HG03460 (cell line): ENCODE measurements around the gene KCNJ1.

Experiments
- ATAC-seq: cut with Tn5 transposase; IDR thresholded peaks from one replicate; pipeline ENCODE4 v1.9.1; 2021; ENCODE audit not compliant: unreplicated experiment

KCNJ1 gene

DNA sequence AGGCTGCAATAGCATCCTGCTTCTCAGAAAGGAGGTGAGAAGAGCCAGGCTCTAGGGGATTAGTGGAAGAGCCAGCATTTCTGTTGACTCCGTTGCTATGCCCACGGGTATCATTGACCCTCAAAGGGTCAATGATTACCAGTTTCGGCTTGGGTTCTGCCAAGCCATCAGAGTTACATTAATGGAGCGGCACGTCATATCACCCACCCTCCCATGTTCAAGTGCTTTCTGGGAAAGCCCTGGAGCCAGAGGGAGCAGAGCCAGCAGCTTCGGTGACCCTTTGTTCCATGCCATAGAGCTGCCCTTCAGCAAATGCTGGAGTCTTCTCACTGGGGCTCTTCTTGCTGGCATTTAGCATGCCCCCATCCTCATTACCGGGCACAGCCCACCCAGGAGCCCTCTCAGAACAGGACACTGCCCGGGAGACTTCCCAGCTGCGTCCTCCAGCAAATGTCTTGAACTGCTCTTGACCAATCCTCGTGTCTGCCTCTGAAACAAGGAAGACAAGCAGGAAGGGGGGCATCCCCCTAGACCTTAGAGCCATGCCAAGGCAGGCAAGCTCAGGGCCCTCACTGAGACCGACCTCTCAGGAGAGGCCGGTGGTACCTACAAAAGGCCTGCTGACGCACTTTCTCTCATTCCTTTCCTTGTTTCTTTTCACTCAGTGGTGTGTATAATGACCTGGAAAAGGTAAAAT is 14.6 kb downstream of the KCNJ1 start:
- no peak for ATAC-seq

DNA sequence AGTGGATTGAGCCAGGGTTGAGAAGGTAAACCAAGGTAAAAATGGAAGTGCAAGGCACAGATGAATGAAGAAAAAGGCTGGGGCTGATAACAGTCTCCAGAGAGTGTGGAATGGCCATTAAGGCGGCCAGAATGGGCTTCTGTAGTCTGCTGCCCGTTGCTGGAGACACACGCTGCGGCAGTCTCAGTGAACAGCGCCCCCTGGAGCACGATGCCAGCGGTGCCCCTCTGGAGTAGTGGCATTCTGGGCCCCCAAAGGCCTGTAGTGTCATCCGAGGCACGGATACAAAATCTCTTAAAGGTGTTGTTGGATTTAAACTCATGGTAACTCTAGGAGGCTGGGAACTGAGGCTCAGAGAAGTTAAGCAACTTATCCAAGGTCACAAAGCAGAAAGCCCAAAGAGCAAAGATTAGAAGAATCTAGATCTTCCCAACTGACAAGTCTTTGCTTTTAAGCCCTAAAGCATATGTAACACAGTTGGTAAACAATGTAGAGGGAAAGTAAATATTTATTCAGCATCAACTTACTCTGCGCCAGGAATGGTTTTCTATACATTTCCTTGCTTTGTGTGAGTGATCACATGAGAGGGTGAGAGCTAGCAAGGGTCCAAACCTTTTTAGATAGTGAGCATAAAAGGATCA is 18.2 kb downstream of the KCNJ1 start:
- peak; percentile 88 for ATAC-seq

DNA sequence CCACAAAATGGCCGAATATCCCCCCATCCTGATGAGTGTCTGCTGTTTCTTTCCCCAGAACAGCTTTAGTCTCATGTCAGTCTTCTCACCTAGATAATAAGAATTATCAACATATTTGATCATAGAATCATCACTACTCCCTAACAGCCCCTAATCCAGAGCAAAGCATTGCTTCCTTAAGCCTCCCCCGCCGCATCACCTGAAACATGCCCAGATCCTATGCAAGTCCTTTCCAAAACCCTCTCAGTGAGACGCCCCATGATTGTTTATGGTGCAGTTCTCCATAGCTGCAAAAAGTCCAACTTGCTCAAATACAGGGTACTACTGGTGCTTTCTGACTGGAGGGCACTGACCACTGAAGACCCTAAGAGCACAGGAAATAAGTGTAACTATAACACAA is 20.1 kb downstream of the KCNJ1 start:
- ATAC-seq, result no peak

DNA sequence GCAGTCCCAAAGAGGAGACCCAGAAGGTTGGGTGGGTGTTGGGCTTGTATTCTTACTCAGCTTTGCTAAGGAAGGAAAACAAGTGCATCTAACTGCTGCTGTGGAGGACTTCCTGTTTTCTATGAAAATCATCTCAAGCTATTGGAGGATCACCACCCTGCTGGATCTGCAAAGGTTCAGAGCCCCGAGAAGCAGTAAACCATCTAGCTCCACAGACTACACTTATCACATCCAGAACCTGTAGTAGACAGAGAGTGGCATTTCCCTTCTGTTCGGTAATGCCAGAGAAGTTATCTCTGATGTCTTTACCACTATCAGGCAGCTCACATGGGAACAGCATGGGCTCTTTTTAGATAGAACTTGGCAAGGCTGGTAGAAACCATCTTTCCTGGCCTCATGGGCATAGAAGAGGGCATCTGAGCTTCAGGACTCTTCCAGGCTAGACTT is 21.7 kb downstream of the KCNJ1 start:
- no peak for ATAC-seq

DNA sequence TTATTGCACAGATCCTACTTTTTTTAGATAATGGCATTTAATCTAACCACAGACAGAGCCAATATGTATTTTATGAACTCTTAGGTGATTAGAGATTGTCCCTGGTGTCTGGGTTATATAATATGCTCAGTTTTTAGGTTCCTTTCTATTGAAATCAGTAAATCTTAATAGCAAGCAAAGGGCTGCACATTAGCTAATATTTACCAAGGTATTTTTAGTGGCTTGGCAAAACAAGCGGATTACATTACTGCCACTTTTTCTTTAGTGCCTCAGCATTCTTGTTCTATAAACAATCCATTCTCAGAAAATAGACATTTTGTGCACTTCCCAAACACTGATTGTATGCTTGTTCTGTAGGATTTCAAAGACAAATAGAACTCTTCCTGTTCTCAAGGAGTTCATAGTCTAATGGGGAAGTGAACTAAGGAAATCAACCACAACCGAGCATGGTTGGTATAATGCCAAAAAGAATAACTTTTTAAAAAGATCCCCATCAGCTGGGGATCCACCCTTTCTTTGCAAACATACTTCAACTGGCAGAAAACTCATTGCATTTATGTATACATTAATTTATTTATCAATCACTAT is 23.8 kb downstream of the KCNJ1 start:
- ATAC-seq, result no peak

DNA sequence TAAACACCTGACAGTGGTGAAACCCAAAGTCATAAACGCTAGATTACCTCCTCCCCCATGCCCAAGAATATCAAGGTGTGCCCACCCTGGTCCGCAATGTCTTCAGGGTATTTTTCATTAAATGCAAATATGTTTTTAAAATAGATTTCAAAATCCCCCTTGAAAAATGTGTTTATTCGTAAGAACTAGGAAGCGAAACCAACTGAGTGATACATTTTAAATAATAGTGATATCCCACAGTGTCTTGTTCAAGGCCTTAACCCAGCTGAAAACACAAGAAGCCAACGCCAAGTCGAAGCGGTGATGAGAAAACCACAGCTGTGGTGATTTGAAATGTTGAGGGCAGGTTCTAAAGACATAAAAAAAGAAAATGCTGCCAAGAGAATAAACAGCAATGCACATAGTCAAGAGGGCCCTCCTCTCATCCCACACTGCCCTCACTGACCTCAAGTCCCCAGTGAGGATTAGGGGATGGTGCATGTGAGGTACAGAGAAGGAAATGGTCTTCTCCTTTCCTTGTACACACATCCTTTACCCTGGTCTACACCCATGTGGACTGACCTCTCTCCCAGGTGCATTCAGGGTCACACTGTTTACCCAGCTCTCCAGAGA is 25.5 kb downstream of the KCNJ1 start:
- ATAC-seq, result peak; percentile 47

DNA sequence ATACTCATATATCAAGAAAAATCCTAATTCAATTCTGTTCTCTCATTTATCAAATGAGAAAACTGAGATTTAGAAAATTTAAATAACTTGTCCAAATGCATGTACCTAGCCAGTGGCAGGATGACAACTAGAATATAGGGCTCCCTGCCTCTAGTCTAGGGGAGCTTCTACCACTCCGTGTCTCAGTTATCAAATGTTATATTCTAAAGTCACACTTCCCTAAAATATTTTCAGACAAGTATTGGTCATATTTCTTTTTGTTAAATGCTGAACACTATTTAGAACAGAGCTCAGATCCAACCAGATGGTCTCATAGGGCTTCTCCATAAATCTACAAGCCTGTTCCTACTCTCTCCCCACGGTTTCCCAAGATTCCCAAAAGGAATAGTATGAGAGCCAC is 26.3 kb downstream of the KCNJ1 start:
- no peak for ATAC-seq

DNA sequence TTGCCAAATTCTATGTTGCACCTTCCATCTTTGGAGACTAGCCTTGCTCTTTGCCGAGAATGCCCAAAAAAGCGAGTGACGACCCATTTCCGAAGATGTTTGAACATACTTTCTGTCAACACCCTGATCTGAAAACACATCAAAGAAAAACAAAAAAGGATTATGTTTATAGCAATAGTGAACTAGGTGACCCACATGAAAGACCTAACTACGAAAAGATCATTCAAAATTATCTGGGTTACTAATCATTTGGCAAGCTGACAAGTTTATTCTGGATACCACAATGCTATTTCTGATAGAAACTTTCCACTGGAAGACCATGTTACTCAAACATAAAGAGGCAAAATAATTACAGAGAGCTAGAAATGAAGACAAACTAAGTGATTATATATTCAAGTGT is 27.0 kb downstream of the KCNJ1 start:
- ATAC-seq, result no peak

DNA sequence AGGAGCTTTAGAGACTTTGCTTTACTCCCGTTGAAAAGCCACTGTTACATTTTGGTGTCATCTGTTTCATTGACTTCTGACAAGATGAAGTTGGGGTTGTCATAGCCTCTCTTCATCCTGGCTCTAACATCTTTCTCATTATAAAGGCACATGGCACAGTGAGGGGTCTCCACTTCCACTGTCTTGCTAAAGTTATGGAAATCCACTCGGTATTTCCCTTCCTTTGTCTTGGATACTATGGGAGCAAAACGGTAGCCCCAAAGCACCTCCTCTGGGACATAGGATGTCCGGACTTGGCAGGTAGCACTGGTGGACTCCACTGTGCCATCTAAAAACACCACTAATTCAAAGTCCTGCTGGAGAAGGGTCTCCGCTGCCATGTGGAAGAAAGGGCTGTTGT is 28.0 kb downstream of the KCNJ1 start:
- no peak for ATAC-seq

DNA sequence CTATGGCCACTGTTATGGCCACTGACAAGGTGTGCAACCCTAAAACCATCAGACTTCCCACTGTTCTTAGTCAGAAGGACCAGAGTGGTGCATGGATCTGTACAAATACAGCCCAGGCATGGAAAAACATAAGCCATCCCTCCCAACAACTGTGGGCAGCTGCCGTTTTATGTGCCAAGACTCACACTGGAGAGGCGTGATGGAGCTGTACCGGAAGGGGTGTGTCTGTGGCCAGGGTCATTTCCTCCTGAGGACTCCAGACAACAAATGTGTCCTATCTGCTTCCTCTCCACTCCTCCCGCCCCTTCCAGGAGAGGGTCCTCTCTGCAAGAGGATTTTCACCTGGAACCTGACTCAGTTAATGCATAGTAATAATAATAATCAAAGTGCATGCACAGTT is 29.5 kb downstream of the KCNJ1 start:
- ATAC-seq, result no peak

DNA sequence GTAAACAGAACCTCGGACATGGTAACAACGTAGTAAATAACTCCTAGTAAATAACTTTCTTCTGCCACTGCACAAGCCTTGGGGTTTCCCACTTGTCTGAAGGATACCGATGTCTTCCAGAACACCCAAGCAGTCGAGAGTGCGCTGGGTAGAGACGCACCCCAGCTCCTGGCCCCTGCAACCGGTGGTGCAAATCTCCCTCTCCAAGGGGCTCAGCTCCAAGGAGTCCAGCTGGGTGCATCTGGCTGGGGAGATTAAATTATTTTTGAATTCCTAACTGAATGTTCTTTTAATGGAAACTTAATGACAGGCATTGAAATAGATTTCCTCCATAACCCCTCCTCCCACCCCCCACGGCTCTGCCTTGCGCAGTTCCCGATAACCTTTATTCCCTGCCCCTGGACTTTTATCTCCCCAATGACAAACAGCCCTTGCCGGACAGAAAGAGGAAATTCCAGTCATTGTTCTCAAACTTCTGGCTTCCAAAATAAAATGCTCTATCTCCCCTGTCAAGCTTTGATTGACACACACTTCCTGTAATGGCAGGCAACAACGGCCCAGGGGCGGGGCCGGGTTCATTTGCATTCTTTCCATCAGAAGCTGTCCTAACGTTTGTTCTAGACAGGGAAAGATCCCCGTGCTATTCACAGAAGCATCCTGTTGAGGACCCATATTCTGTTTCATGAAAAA is 31.2 kb downstream of the KCNJ1 start:
- ATAC-seq, result no peak

DNA sequence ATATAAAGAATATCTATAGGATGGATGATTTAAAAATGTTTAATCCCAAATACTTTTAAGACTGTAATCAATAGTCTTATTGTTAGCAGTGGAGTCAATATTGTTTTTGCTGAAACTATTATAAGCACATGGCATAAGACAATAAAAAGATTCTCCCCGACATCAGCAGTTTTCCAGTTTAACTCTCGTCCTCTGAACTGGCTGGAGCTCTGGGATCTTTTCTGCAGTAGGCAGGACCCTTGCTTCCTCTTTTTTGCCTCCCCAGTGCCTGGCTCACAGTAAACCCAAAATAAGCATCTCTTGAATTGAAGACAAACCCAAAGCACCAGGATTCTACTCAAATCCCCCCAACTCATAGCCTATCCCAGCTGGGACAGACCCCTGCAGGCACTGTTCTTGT is 32.9 kb downstream of the KCNJ1 start:
- no peak for ATAC-seq

DNA sequence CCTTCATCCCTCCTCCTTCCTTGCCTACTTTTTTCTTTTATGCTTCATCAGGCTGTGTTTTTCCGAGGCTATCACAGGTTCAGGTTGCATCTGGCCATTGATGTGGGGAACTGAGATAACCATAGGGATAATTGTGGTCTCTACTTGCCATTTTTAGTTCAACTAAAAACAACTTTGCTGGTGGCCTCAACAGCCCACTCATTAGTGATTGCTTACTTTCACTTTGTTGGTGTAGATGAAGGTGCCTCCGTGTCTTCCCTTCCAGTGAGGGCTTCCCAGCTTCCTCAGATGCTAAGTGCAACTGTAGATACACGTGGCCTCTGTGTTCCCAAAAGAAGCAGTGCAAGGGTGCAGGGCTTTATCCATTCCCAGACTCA is 35.0 kb downstream of the KCNJ1 start:
- ATAC-seq, result no peak

DNA sequence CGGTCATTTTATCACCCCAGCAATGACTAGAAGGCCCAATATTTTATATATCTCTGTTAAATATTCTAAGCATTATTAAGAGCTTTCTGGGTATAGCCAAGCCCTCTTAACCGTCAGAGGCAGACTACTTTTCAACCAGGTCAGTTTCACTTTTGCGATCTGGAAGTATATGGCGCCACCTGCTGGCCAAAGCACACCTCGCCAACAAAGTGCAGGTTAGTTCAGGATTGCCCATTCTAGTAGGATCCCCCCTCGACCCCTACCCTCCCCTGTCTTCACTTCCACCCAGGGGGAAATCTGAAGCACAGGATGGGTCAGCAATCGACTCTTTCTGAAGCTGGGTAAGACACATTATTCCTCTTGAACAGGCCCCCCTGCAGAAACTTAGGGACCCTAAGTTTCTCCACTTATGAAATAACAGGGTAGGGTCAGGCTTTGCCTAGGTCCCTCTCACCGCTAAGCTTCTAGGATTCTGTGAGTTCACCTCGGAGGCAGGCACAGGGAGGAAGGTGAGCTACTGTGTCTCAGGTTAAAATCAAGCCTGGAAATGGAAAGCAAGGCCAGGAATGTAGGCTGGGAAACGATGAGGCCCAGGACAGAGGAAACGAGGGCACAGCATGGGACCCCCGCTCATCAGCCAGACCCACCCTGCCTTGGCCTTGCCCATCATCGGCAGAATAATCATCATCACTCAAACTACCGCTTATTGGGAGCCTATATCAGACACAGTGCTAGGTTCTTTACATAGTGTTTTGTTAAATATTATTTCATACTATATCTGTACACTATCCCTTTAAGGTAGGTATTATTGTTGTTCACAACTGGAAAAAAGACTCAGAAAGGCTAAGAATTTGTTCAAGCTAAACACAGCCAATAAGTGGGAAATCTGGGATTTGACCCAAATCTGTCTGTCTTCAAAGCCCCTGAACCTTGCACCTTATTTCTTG is 35.6 kb downstream of the KCNJ1 start:
- ATAC-seq, result peak; percentile 78

DNA sequence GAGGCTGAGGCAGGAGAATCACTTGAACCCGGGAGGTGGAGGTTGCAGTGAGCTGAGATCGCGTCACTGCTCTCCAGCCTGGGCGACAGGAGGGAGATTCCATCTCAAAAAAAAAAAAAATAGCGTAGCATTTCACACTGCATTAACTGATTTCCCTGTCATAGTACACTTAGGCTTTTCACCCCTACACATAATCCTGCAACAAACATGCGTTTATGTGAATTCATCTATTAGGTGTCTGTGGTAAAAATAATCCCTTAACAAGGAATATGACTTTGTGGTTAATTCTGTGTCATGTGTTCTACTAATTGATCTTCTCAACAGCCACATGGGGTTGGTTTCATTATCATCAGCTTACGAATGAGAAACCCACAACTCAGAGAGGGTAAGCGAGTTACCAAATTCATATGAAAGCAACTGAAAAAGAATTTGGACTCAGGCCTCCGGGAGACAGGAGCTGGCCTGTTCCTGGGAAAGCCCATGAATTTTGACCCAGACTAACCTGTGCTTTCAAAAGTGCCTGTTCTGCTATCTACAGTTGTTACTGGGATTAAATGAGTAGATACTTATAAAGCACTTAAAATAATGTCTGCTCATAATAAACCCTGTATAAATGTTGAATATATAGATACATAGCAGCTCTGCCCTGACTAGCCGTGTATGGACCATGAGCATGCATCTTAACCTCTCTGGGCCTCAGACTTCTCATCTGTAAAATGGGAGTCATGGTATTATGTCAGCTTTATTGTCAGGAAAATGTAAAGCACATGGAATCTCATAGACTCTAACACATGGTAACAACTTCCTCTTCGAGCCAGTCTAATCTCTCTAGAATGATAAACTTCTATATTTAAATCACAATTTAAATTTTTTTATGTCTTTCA is 36.6 kb downstream of the KCNJ1 start:
- peak; percentile 25 for ATAC-seq

DNA sequence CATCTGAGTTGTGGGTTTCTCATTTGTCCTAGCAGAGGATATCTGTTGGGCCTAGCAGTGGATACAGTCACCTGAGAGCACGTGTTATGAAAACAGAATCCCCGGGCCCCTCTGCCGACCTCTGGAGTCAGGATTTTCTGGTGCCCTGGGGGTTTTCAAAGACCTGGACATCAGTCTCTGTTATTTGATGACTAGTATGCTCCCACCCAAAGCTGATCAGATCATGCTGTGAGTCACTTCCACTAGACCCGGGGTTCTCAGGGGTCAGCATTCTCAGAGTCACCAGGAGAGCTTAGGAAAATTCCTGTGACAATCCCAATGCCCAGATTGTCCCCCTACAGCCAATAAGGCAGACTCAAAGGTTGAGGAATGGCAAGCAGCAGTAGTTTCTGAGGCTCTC is 38.7 kb downstream of the KCNJ1 start:
- ATAC-seq, result no peak

DNA sequence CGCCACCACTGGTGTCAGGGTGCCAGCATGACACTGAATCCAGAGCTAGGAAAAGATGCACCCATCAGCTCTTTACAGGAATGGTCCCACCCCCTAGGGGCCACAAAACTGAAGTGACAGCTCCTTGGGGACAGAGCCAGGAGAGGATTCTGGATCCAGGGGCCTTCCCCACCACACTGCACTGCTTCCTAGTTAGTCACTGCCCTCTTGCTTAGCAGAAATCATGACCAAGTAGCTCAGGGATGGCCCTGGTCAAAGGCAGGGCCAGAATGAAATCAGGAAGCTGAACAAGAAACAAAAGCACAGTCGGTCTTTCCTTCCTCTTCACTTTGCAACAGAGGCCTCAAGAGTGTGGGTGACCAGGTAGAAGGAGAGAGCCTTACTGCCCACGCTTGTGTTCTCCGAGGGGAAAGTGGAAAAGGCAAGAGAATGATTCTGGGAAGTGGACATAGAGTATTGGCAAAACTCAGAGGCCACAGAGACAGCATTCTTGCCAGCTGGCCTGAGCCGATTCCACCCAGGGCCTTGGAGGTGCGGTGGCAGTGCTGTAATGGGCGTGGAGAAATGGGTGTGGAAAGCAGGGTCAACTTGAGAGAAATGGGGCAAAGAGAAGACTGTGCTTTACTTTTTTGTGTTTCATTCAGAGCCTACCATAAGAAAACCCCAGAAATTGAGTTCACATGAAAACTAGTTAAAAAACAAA is 39.8 kb downstream of the KCNJ1 start:
- no peak for ATAC-seq

DNA sequence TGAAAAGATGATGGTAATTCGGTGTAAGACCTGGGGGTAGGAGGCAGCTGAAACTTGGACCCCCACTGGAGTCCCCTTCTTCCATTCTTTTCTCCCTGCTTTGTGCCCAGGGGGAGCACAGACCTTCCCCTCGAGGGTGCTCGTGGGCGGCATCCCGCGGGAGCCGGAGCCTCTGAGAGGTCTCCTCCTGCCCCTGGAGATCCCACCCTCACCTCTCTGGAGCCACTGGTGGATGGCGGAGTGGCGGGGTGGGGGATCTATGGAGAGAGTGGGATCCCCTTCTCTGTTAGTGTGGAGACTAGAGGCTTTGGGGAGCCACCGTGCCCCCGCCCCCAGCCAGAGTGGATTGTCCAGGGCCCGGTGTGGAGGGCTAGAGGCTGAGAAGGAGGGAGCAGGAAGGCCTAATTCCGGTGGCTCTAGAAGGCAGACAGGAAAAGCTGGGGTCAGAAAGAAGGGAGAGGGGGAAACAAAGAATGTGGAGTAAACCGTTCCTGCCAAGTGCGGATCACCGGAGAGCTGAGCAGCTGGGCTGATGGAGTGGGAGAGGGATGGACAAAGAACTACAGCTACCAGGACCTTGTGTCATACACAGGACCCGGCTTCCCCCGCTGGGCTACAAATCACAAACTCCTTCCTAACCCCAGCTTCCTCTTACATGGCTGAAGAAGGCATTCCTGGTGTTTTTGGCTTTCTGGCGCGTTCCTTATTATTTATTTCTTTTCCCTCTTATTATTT is 41.9 kb downstream of the KCNJ1 start:
- no peak for ATAC-seq
